WERI-Rb-1 (cell line): ENCODE results near the gene SYNDIG1.
A peak's percentile ranks its signal among the peaks of the same experiment; 100 is the strongest.

Experiments
- DNase-seq: peaks from one replicate; pipeline ENCODE4 v3.0.0-alpha.2; 2020
- H3K27ac ChIP-seq: fragments of 250-450 bp; sonication (Bioruptor Pico); 2 replicates; pipeline ENCODE4 v1.5.1; 2020; ENCODE audit warnings: mild to moderate bottlenecking, moderate library complexity
- H3K27me3 ChIP-seq: fragments of 250-450 bp; sonication (Bioruptor Pico); 2 replicates; pipeline ENCODE4 v1.5.1; 2021; ENCODE audit warnings: mild to moderate bottlenecking, low read depth, moderate library complexity; ENCODE audit not compliant: insufficient read depth, severe bottlenecking
- H3K36me3 ChIP-seq: fragments of 250-450 bp; sonication (Bioruptor Pico); 2 replicates; pipeline ENCODE4 v1.5.1; 2020; ENCODE audit warnings: mild to moderate bottlenecking, moderate library complexity
- H3K4me3 ChIP-seq: 2 replicates; pipeline ENCODE4 v1.5.1; 2011; ENCODE audit warnings: low read depth, mild to moderate bottlenecking, control low read depth, low read length
- H3K9me3 ChIP-seq: fragments of 250-450 bp; sonication (Bioruptor Pico); 2 replicates; pipeline ENCODE4 v1.5.1; 2021; ENCODE audit warnings: mild to moderate bottlenecking, moderate library complexity; ENCODE audit not compliant: severe bottlenecking
- TF ChIP-seq, protein P1 (sequence below): IDR thresholded peaks from 2 replicates; pipeline ENCODE4 v1.5.1; 2011; ENCODE audit warnings: low read depth, mild to moderate bottlenecking, control low read depth, inconsistent platforms, low read length

SYNDIG1 gene

DNA sequence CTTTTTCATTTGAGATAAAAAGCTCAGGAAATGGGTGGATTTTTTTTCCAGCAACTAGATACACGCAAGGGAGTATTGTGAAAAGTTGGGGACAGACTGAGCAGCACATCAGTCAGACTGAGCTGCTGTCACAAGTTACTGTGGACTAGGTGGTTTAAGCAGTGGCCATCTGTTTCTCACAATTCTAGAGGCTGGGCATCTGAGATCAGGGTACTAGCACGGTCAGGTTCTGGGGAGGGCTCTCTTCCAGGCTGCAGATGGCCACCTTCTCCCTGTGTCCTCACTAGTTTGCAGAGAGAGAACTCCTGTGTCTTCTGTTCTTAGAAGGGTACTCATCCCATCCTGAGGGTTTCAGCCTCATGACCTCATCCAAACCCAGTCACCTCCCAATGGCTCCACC lies 178.3 kb downstream of the SYNDIG1 start:
- Histone ChIP-seq H3K27me3 (no peaks in the 10 kb centered on the region), H3K4me3 (no peak overlapping the region), H3K27ac (peak overlapping the region; percentile 76), H3K9me3 (no peaks in the 10 kb centered on the region), H3K36me3 (no peaks in the 10 kb centered on the region)
- peak; percentile 80 for DNase-seq
- TF ChIP-seq, protein P1, sequence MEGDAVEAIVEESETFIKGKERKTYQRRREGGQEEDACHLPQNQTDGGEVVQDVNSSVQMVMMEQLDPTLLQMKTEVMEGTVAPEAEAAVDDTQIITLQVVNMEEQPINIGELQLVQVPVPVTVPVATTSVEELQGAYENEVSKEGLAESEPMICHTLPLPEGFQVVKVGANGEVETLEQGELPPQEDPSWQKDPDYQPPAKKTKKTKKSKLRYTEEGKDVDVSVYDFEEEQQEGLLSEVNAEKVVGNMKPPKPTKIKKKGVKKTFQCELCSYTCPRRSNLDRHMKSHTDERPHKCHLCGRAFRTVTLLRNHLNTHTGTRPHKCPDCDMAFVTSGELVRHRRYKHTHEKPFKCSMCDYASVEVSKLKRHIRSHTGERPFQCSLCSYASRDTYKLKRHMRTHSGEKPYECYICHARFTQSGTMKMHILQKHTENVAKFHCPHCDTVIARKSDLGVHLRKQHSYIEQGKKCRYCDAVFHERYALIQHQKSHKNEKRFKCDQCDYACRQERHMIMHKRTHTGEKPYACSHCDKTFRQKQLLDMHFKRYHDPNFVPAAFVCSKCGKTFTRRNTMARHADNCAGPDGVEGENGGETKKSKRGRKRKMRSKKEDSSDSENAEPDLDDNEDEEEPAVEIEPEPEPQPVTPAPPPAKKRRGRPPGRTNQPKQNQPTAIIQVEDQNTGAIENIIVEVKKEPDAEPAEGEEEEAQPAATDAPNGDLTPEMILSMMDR, result no peak

DNA sequence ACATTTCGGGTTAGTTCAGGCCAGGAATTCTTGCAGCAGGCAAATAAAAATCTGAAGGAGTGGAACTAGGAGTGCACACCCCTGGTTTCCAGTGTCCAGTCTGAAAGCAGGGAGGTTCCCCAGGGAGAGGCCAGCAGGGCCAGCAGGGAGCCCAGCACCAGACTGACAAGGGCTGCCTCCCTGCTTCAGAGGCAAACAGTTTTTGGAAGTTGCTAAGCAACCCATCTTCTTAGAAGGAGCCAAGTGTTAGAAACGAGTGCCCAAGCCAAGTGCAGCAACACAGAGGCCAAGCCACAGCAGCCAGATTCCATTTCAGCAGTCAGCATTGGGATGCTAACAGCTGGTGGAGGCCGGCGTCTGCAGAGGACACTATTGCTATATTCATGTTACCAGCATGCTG lies 179.1 kb downstream of the SYNDIG1 start:
- TF ChIP-seq, protein P1, result no peak
- H3K36me3 ChIP-seq, result no peaks in the 10 kb centered on the region
- no peaks in the 10 kb centered on the region for H3K9me3 ChIP-seq
- H3K4me3 ChIP-seq, result no peak overlapping the region
- no peaks in the 10 kb centered on the region for H3K27me3 ChIP-seq
- H3K27ac ChIP-seq, result peak overlapping the region; percentile 76
- no peak for DNase-seq

DNA sequence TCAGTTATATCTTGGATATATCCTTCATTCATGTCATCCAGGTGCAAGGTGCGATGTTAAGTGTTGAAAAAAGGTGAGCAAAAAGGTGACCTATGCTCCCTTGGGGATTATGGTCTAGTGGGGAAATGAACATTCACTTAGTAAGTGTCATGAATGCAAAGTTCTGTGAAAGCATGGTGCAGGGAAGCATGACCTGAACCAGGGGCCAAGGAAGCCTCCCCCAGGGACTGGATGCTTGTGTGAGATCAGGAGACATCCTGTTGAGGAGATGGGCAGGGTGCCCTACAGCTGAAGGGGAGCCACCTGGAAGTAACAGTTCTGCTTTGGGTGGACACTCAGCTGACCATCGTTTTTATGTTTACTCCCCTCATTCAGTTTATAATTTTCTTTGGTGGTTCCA lies 179.5 kb downstream of the SYNDIG1 start:
- Histone ChIP-seq H3K27me3 (no peaks in the 10 kb centered on the region), H3K9me3 (no peaks in the 10 kb centered on the region), H3K36me3 (no peaks in the 10 kb centered on the region), H3K27ac (peak overlapping the region; percentile 76), H3K4me3 (no peak overlapping the region)
- DNase-seq, result no peak
- TF ChIP-seq, protein P1, result no peak

DNA sequence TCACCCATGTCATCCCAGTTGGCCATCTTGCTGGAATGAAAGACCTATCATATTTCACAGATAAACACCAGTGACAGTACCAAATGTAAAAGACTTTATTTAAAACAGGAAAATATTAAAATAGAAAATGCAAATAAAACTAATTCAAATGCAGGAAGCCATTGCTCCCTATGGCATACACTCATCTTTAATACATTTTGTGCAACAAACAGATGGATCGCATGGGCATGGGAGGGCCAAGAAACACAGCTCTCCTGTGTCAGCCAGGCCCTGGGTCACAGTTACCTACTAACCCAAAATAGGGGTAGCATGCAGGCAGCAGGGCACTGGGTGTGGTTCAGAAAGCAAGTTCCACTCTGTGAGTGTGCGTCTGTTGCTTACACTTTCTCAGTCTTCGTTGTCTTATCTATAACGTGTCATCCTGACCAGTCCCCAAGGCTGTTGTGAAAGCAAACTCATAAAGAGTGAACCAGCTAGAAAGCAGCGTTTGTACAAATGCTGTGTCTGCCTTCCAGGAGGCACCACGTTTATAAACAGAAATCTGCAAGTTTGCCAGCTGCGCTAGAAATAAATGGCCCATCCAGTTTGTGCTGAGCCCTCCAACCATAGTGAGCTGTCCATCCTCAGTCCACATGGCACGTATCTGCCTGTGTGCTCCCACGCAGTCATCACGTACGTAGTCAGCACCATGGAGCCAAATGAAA lies 180.5 kb downstream of the SYNDIG1 start:
- H3K27ac ChIP-seq, result no peak overlapping the region
- no peak overlapping the region for H3K4me3 ChIP-seq
- H3K36me3 ChIP-seq, result no peaks in the 10 kb centered on the region
- TF ChIP-seq, protein P1, result no peak
- no peaks in the 10 kb centered on the region for H3K27me3 ChIP-seq
- no peak for DNase-seq
- no peaks in the 10 kb centered on the region for H3K9me3 ChIP-seq

DNA sequence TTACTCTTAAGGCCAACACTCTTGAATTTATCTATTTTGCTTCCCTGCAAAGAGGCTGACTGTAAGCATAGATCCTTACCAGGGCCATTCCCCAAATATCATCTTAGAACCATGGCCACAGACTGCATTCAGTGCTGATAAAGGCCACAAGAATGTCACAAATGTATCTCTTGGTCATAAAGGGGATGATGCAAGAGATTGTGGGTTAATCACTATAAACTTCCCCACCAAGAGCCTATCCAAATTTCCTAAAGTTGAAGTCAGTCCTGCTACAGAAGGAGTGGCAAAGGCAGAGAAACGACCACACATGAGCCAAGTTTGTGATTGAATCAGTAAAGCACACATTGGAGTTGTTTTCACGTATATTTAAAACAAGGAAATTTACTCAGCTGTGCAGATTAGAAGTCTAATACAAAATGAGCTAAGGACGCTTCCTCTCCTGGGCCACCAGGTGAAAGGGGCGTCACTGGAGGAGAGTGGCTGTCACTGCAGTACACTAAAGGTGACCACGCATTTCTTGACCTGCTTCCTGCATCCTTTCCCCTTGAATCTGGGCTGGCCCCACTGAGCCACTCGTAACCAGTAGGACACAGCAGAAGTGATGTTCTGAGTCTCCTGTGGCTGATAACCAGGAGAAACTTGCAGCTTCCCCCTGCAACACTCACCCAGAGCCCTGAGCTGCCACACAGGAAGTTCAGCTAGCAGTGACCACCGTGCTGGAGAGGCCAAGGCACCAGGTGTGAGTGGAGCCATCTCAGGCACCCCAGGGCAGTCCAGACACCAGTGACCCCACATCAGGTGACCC lies 181.9 kb downstream of the SYNDIG1 start:
- DNase-seq, result no peak
- Histone ChIP-seq H3K27ac (no peak overlapping the region), H3K9me3 (no peaks in the 10 kb centered on the region), H3K27me3 (no peaks in the 10 kb centered on the region), H3K36me3 (no peaks in the 10 kb centered on the region), H3K4me3 (no peak overlapping the region)
- TF ChIP-seq, protein P1, result no peak

DNA sequence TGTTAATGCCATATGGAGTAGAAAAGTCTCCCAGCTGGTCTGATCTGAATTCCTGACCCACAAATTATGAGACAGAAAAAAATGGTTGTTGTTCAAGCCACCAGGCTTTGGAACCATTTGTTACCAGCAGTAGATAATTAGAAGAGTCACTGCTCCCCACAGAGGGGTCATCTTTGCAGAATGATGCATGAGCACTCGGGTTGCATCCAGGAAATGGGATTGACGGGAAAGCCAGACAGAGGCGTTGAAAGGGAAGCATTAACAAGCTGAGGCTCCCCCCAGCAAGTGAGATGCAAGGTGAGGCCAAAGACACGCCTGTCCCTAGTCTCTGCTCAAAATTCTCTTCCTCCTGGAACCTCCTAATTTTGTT lies 182.5 kb downstream of the SYNDIG1 start:
- H3K27ac ChIP-seq, result no peak overlapping the region
- TF ChIP-seq, protein P1, result no peak
- H3K9me3 ChIP-seq, result no peaks in the 10 kb centered on the region
- no peaks in the 10 kb centered on the region for H3K36me3 ChIP-seq
- H3K4me3 ChIP-seq, result no peak overlapping the region
- no peaks in the 10 kb centered on the region for H3K27me3 ChIP-seq
- DNase-seq, result no peak
